SU-DHL-6 (cell line): Measurements from ENCODE around the gene CLIC5.

Experiments used
- CTCF ChIP-seq: fragments of 200-600 bp; sonication (generic); IDR thresholded peaks from one replicate; pipeline ENCODE4 v1.5.1; 2017; ENCODE audit warnings: antibody characterized with exemption, mild to moderate bottlenecking, low read length, moderate library complexity; ENCODE audit not compliant: insufficient read depth, poor library complexity, severe bottlenecking
- EZH2phosphoT487 ChIP-seq: fragments of 200-600 bp; sonication (generic), shearing (Covaris generic); conservative IDR thresholded peaks from 2 replicates; pipeline ENCODE4 v1.6.1; 2018; ENCODE audit warnings: mild to moderate bottlenecking, antibody characterized with exemption, low read length, moderate library complexity, mixed read lengths

- TF ChIP-seq CTCF (no peak), EZH2phosphoT487 (no peak)
These were observed 7.7 kb upstream of the CLIC5 start for GRCh38 chr6:46023216-46023915.
